OCI-LY7 (cell line): Measurements from ENCODE around the gene NFIA.

ENCODE experiments used
- EZH2phosphoT487 ChIP-seq: fragments of 200-600 bp; sonication (generic); IDR thresholded peaks from 2 replicates; pipeline ENCODE4 v1.6.1; 2018; ENCODE audit warnings: low read depth, borderline replicate concordance, mild to moderate bottlenecking, mixed run types, antibody characterized with exemption, low read length, moderate library complexity, mixed read lengths
- TF ChIP-seq, protein P1 (sequence below): fragments of 200-600 bp; sonication (generic); conservative IDR thresholded peaks from 2 replicates; pipeline ENCODE4 v1.5.1; 2014; ENCODE audit warnings: mild to moderate bottlenecking, antibody characterized with exemption, low read length, moderate library complexity, mixed read lengths

DNA sequence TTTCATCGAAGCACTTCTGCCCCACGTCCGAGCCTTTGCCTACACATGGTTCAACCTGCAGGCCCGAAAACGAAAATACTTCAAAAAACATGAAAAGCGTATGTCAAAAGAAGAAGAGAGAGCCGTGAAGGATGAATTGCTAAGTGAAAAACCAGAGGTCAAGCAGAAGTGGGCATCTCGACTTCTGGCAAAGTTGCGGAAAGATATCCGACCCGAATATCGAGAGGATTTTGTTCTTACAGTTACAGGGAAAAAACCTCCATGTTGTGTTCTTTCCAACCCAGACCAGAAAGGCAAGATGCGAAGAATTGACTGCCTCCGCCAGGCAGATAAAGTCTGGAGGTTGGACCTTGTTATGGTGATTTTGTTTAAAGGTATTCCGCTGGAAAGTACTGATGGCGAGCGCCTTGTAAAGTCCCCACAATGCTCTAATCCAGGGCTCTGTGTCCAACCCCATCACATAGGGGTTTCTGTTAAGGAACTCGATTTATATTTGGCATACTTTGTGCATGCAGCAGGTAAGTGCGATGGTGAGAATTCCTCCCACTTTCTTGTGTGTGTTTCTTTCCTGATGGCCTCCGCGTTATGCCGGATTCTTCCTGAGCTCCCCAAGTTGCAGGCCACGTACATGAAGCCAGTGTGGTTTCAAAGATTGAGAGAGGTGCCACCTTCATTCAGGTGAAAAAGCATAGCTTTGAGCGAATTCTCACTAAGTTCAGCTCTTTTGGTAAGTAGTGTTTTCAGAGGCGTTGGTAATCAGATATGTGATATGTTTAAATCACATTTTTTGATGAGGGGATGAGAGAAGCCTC lies 6.0 kb downstream of the NFIA start:
- TF ChIP-seq, protein P1, sequence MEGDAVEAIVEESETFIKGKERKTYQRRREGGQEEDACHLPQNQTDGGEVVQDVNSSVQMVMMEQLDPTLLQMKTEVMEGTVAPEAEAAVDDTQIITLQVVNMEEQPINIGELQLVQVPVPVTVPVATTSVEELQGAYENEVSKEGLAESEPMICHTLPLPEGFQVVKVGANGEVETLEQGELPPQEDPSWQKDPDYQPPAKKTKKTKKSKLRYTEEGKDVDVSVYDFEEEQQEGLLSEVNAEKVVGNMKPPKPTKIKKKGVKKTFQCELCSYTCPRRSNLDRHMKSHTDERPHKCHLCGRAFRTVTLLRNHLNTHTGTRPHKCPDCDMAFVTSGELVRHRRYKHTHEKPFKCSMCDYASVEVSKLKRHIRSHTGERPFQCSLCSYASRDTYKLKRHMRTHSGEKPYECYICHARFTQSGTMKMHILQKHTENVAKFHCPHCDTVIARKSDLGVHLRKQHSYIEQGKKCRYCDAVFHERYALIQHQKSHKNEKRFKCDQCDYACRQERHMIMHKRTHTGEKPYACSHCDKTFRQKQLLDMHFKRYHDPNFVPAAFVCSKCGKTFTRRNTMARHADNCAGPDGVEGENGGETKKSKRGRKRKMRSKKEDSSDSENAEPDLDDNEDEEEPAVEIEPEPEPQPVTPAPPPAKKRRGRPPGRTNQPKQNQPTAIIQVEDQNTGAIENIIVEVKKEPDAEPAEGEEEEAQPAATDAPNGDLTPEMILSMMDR, result no peak
- no peak for TF ChIP-seq EZH2phosphoT487
